HG03139 (cell line): ENCODE data around the gene RALGPS1.

Experiments used
- ATAC-seq: cut with Tn5 transposase; IDR thresholded peaks from one replicate; pipeline ENCODE4 v1.9.1; 2021; ENCODE audit not compliant: unreplicated experiment

The RALGPS1 gene

GRCh38 chr9:127050152-127050551, 135.6 kb downstream of the RALGPS1 start:
- ATAC-seq, result no peak

GRCh38 chr9:127050591-127051001, 136.0 kb downstream of the RALGPS1 start:
- no peak for ATAC-seq

- ATAC-seq, result no peak
Observed at GRCh38 chr9:127051881-127052595, 137.5 kb downstream of the RALGPS1 start.

GRCh38 chr9:127053057-127053821, 138.7 kb downstream of the RALGPS1 start:
- no peak for ATAC-seq

- no peak for ATAC-seq
Observed at GRCh38 chr9:127053960-127054359, 139.4 kb downstream of the RALGPS1 start.

- ATAC-seq, result no peak
Observed at GRCh38 chr9:127055745-127056402, 141.3 kb downstream of the RALGPS1 start.

- ATAC-seq, result no peak
Observed at GRCh38 chr9:127056446-127056845, 141.9 kb downstream of the RALGPS1 start.

- ATAC-seq, result no peak
Observed at GRCh38 chr9:127058011-127058644, 143.5 kb downstream of the RALGPS1 start.

- ATAC-seq, result no peak
Observed at GRCh38 chr9:127058645-127059021, 144.1 kb downstream of the RALGPS1 start.

GRCh38 chr9:127059030-127059429, 144.4 kb downstream of the RALGPS1 start:
- ATAC-seq, result no peak

- ATAC-seq, result no peak
Observed at GRCh38 chr9:127059765-127060361, 145.3 kb downstream of the RALGPS1 start.

GRCh38 chr9:127061411-127061810, 146.8 kb downstream of the RALGPS1 start:
- no peak for ATAC-seq

- no peak for ATAC-seq
Observed at GRCh38 chr9:127064335-127064734, 149.8 kb downstream of the RALGPS1 start.

- no peak for ATAC-seq
Observed at GRCh38 chr9:127065592-127065991, 151.0 kb downstream of the RALGPS1 start.

- no peak for ATAC-seq
Observed at GRCh38 chr9:127066060-127066850, 151.7 kb downstream of the RALGPS1 start.

GRCh38 chr9:127066851-127067136, 152.2 kb downstream of the RALGPS1 start:
- no peak for ATAC-seq

GRCh38 chr9:127067603-127068220, 153.1 kb downstream of the RALGPS1 start:
- no peak for ATAC-seq

- no peak for ATAC-seq
Observed at GRCh38 chr9:127074561-127075548, 160.3 kb downstream of the RALGPS1 start.
